GDM1 (cell line): ENCODE data around the gene CAPN11.
"Not testable (repeated sequence)": the region's sequence is repeated elsewhere in the genome, so short reads cannot be mapped to it uniquely, and the experiment has no call there.

ENCODE experiments used
- DNase-seq: peaks from one replicate; lab custom pipeline; 2025; lab: John Stamatoyannopoulos, UW

CAPN11 gene

GRCh38 chr6:44228031-44228430, 69.4 kb downstream of the CAPN11 start:
- DNase-seq = no peak

GRCh38 chr6:44228433-44228832, 69.8 kb downstream of the CAPN11 start:
- DNase-seq = no peak

- no peak for DNase-seq
These were observed 70.2 kb downstream of the CAPN11 start for GRCh38 chr6:44228836-44229235.

GRCh38 chr6:44229376-44230033, 70.9 kb downstream of the CAPN11 start:
- no peak for DNase-seq

- DNase-seq = no peak
These were observed 71.5 kb downstream of the CAPN11 start for GRCh38 chr6:44230034-44230675.

- not testable (repeated sequence) for DNase-seq
These were observed 72.8 kb downstream of the CAPN11 start for GRCh38 chr6:44231426-44231825.

- DNase-seq = no peak
These were observed 74.3 kb downstream of the CAPN11 start for GRCh38 chr6:44232676-44233566.

GRCh38 chr6:44233567-44234100, 75.0 kb downstream of the CAPN11 start:
- no peak for DNase-seq
